K562 (cell line): Measurements from ENCODE around the gene CYTH1. TPM values are rescaled to one million over a fixed set of nuclear protein-coding genes. Genes with fewer than 3 reads are reported as not detected.

Experiments used
- ATAC-seq: fragments of 200-7000 bp; cut with Tn5 transposase; 3 replicates; pipeline ENCODE4 v1.9.1; 2020; ENCODE audit warnings: moderate library complexity
- BruUV-seq: library from RNA; stranded (reverse); fragments of 400-500 nt; replicated peaks from 2 replicates; lab custom pipeline; 2021; lab: Mats Ljungman, UMichigan
- CTCF ChIA-PET: fragments of 300-600 bp; formaldehyde crosslinking; extraction: SDS; loops from one replicate; lab custom pipeline; 2021; ENCODE audit warnings: low intra/inter-chr PET ratio; lab: Yijun Ruan, JAX
- POLR2A ChIA-PET: fragments of 300-600, 350-650 bp; sonication (Branson Sonifier 250); formaldehyde crosslinking; extraction: SDS; loops from one replicate; lab custom pipeline; 2021; ENCODE audit warnings: antibody characterized with exemption, inconsistent platforms; lab: Yijun Ruan, JAX
- DNase-seq, 4 experiments: peaks; one replicate each; pipeline versions ENCODE4 v3.0.0 to v3.0.0-alpha.2; 2011 to 2018; ENCODE audit warnings: low spot score in 3 of 4, mixed read lengths in 3 of 4; ENCODE audit errors: extremely low read depth in 1 of 4
- FAIRE-seq: peaks from 2 replicates; lab custom pipeline; 2011; peaks lifted over from hg19 to GRCh38; lab: Jason Lieb, UNC
- H2AFZ ChIP-seq: 2 replicates; pipeline ENCODE4 v1.6.0; 2011; ENCODE audit warnings: low read depth, low read length, control low read depth, inconsistent platforms
- H3K27ac ChIP-seq: fragments of 200-600 bp; 3 replicates; pipeline ENCODE4 v1.8.0; 2011; ENCODE audit warnings: low read depth, mild to moderate bottlenecking, control low read depth, inconsistent platforms, low read length, moderate library complexity, mixed read lengths; ENCODE audit errors: extremely low read depth
- H3K27me3 ChIP-seq, 2 experiments: fragments of 300-600 bp in 1 of 2; 2 replicates in 1 of 2; 3 replicates in 1 of 2; pipeline versions ENCODE4 v1.6.0 to v1.8.0; 2011; ENCODE audit warnings: inconsistent platforms in 2 of 2, low read length in 2 of 2, mild to moderate bottlenecking in 1 of 2, mixed read lengths in 1 of 2, moderate library complexity in 1 of 2; ENCODE audit not compliant: control insufficient read depth in 2 of 2, insufficient read depth in 2 of 2
- H3K36me3 ChIP-seq: fragments of 300-600 bp; 3 replicates; pipeline ENCODE4 v1.8.0; 2011; ENCODE audit warnings: mild to moderate bottlenecking, low read length, inconsistent platforms; ENCODE audit not compliant: control insufficient read depth, insufficient read depth
- H3K4me1 ChIP-seq, 2 experiments: fragments of 200-600 bp in 1 of 2; replicated peaks in 1 of 2; 2 replicates in 1 of 2; 3 replicates in 1 of 2; pipeline versions ENCODE4 v1.5.1 to v1.8.0; 2011; ENCODE audit warnings: inconsistent platforms in 2 of 2, low read length in 2 of 2, mild to moderate bottlenecking in 1 of 2, mixed read lengths in 1 of 2, moderate library complexity in 1 of 2; ENCODE audit not compliant: control insufficient read depth in 2 of 2, insufficient read depth in 2 of 2
- H3K4me2 ChIP-seq: 2 replicates; pipeline ENCODE4 v1.6.1; 2011; ENCODE audit warnings: low read length, control low read depth, inconsistent platforms, mixed read lengths; ENCODE audit not compliant: insufficient read depth
- H3K4me3 ChIP-seq: fragments of 200-600 bp; sonication (generic), shearing (Covaris generic); 2 replicates; pipeline ENCODE4 v1.5.1; 2016; ENCODE audit warnings: control low read depth, inconsistent platforms
- H3K79me2 ChIP-seq: fragments of 200-600 bp; 3 replicates; pipeline ENCODE4 v1.8.0; 2011; ENCODE audit warnings: low read length, inconsistent platforms; ENCODE audit not compliant: control insufficient read depth, insufficient read depth
- H3K9ac ChIP-seq, 2 experiments: 2 replicates each; pipeline versions ENCODE4 v1.6.0 to v1.6.1; 2011; ENCODE audit warnings: low read depth in 2 of 2, low read length in 2 of 2, control low read depth in 1 of 2, inconsistent platforms in 1 of 2, mild to moderate bottlenecking in 1 of 2, mixed read lengths in 1 of 2; ENCODE audit not compliant: insufficient read depth in 1 of 2
- H3K9me1 ChIP-seq: one replicate; pipeline ENCODE4 v1.6.0; 2011; ENCODE audit warnings: inconsistent platforms, mild to moderate bottlenecking, low read length, moderate library complexity; ENCODE audit not compliant: control insufficient read depth, insufficient read depth
- H3K9me3 ChIP-seq: replicated peaks from 2 replicates; pipeline ENCODE4 v1.5.1; 2011; ENCODE audit warnings: low read depth, low read length, inconsistent platforms; ENCODE audit not compliant: control insufficient read depth, insufficient read depth
- H4K20me1 ChIP-seq: replicated peaks from 2 replicates; pipeline ENCODE4 v1.6.1; 2011; ENCODE audit warnings: low read length, inconsistent platforms, mixed read lengths; ENCODE audit not compliant: control insufficient read depth, insufficient read depth
- PCBP2 ChIP-seq: fragments of 200-400 bp; formaldehyde crosslinking; IDR thresholded peaks from 2 replicates; pipeline ENCODE4 v1.6.1; 2018; ENCODE audit warnings: low read length, low read depth, mild to moderate bottlenecking, moderate library complexity; ENCODE audit not compliant: poor library complexity, severe bottlenecking
- TSC22D4 ChIP-seq: fragments of 450-650 bp; IDR thresholded peaks from 2 replicates; pipeline ENCODE4 v1.6.1; 2016; ENCODE audit warnings: missing genetic modification characterization, missing biosample characterization, control low read depth
- ZC3H8 ChIP-seq: fragments of 450-650 bp; IDR thresholded peaks from 2 replicates; pipeline ENCODE4 v1.6.1; 2017
- ZFP36 ChIP-seq: fragments of 150-350 bp; IDR thresholded peaks from 2 replicates; pipeline ENCODE4 v1.6.1; 2018; ENCODE audit warnings: low read length, low read depth; ENCODE audit not compliant: partially characterized antibody
- ZNF76 ChIP-seq: fragments of 250-450 bp; sonication (Bioruptor Pico); IDR thresholded peaks from 2 replicates; pipeline ENCODE4 v1.4.0; 2020; ENCODE audit warnings: mild to moderate bottlenecking, moderate library complexity, borderline replicate concordance
- WGBS: fragments of 100-300 bp; shearing (Covaris generic); methylation state at CpG from one replicate; pipeline ENCODE4 v1.1.6; 2016; ENCODE audit warnings: low coverage, mixed read lengths; ENCODE audit not compliant: insufficient coverage; ENCODE audit errors: missing lambda C conversion rate; 5-methylcytosine and 5-hydroxymethylcytosine counted together
- in situ Hi-C: fragments of 300-500 bp; cut with MboI; formaldehyde crosslinking; loops from 4 replicates; pipeline ENCODE4 v1.15.0; 2018; ENCODE audit warnings: inconsistent platforms, mixed read lengths
- intact Hi-C: fragments of 100-400 bp; cut with micrococcal nuclease; formaldehyde crosslinking; loops from 2 replicates; pipeline ENCODE4 v1.14.2; 2022
- polyA plus RNA-seq, 8 experiments: library from polyadenylated mRNA; depleted of rRNA in 4 of 8; stranded (reverse) in 5 of 8; unstranded in 3 of 8; fragments of >200 nt; fragmentation: Nextera tagmentation in 2 of 8; fragmentation: Illumina TruSeq in 1 of 8; extraction: Ambion mirVana in 2 of 8; extraction: Trizol in 1 of 8; gene quantifications; 2 replicates each; pipeline versions ENCODE4 v1.2.1 to v1.2.3, GENCODE V29; 2011 to 2014; ENCODE audit warnings: inconsistent platforms in 1 of 8, missing spikeins in 1 of 8
- total RNA-seq, 7 experiments: library from RNA; depleted of rRNA in 6 of 7; stranded (reverse); fragments of >200 nt in 6 of 7; fragmentation: Illumina TruSeq in 2 of 7; extraction: Trizol in 2 of 7; gene quantifications; 2 replicates each; pipeline versions ENCODE4 v1.2.1 to v1.2.3, GENCODE V29; 2011 to 2021; ENCODE audit warnings: low replicate concordance in 1 of 7

CYTH1 gene
- total and polyA plus RNA-seq, 9 of the 15 experiments (the other 6 are each of a cell fraction or from before 2014, with no cell fraction given): 0.52 to 27.7 (median 16.8) TPM

- no peaks in the 10 kb centered on the region for H3K79me2 ChIP-seq
- no TSS peak for BruUV-seq
- DNase-seq (no peak), ATAC-seq (no peak), FAIRE-seq (no peak)
- no peak overlapping the region for H3K4me3 ChIP-seq
- peaks cover 2 to 7% of the 10 kb centered on the region in 2 experiments; a peak in 2 of 5 replicates for H3K4me1 ChIP-seq
- no peak overlapping the region for H3K4me2 ChIP-seq
- H3K9ac ChIP-seq: no peak overlapping the region
- peaks cover 24 to 50% of the 10 kb centered on the region in 2 experiments; a peak in 4 of 5 replicates for H3K27me3 ChIP-seq
- H4K20me1 ChIP-seq: no peaks in the 10 kb centered on the region
- POLR2A ChIA-PET: interaction anchor here (1.3 to 1.5 kb wide), 2 partner anchors 9 to 194 kb away, joined by 3 read pairs; no protein-coding TSS in a partner anchor
- TF ChIP-seq ZNF76 (CRISPR knock-in tag) (no peak), ZC3H8 (no peak), TSC22D4 (no peak), PCBP2 (no peak), ZFP36 (peak; percentile 91)
- no peak overlapping the region for H3K27ac ChIP-seq
- in situ Hi-C loops: no loop called here
- H3K9me3 ChIP-seq: 0 out of 2 replicates have a peak, but pooled peaks cover 3% of the 10 kb centered on the region
- WGBS: 21% methylated on average over 4 of the region's 4 CpGs
- no peak overlapping the region for H2AFZ ChIP-seq
- no peaks in the 10 kb centered on the region for H3K36me3 ChIP-seq
- CTCF ChIA-PET: interaction anchor here (0.6 kb wide), 1 partner anchor 22 kb away, joined by 4 read pairs; no protein-coding TSS in a partner anchor
- H3K9me1 ChIP-seq: no peaks in the 10 kb centered on the region
- intact Hi-C loops: no loop called here
These were observed 147.9 kb downstream of the CYTH1 start for GRCh38 chr17:78634154-78634553.
